ENCODE results near the gene GTF2A1L. TPM values are rescaled to one million over a fixed set of nuclear protein-coding genes. Genes with fewer than 3 reads are reported as not detected.

GTF2A1L gene
- total RNA-seq, 1 donor from 2014 or later, result 1.5 TPM

Small RNA genes lying within 50 kb of the gene (small RNA-seq; reads per million reads assigned to genes)
- not detected for gene TPT1P11 (ENCODE audit: low replicate concordance)

Other genes with a start within 250 kb of the GTF2A1L start
- 34.2 TPM for gene PPP1R21, start 177.1 kb upstream of the GTF2A1L start, total RNA-seq
- 15.7 TPM for gene STON1, start 87.7 kb upstream of the GTF2A1L start, total RNA-seq
- 1.5 TPM for gene LHCGR, start 137.9 kb downstream of the GTF2A1L start, total RNA-seq

Measured in skin of body (tissue), 2 donors.